ENCODE data around the gene TCF4.

Gene TCF4

DNA sequence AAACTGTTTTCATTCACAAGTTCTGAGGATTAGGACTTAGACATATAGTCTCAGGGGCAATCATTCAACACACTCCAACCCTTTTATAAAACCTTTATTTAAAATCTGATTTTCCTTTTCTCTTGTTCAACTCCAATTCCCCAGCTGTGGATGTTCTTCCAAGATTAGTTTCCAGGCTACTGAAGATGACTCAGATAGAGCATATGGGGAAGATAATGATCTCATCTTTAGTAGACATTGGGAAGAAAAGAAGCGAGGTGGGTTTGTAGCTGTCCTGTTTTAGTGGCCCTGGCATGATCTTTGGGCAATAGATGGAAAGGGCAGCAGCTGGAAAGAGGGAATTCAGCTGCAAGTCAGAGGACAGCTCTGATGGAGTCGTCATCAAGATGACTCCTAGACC, 381.1 kb downstream of the TCF4 start:
- intact Hi-C loops (cut with DNase I) = no loop called here

GRCh38 chr18:55202232-55202917, 385.6 kb downstream of the TCF4 start:
- intact Hi-C loops (cut with DNase I) = no loop called here
- DNase-seq = no peak

More for the DNA sequence above, 381.1 kb downstream of the TCF4 start:
- no peak for DNase-seq

GRCh38 chr18:55199291-55199963, 388.6 kb downstream of the TCF4 start:
- DNase-seq = no peak
- intact Hi-C loops (cut with DNase I) = no loop called here

- intact Hi-C loops (cut with DNase I) = no loop called here
- DNase-seq = no peak
Measured at GRCh38 chr18:55195863-55196262, 392.1 kb downstream of the TCF4 start.

- DNase-seq = no peak
- intact Hi-C loops (cut with DNase I) = no loop called here
Measured at GRCh38 chr18:55189972-55190371, 398.0 kb downstream of the TCF4 start.

DNA sequence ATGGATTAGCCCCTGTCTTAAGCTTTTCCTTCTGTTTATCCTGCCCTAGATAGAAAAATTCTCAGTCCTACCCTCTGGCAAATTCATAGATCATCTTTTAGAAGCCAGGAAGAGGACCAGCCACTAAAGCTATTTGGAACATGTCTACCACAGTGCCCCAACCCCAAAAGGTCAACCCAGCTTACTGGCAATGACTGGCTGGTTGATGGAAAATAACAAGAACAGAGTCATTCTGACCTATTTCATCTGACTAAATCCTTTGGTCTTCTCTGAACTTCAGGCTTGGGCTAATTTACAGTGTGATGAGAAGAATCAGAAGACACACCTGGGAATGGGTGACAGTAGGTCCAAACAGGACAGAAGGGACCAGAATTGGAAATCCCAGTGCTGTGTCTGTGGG, 401.4 kb downstream of the TCF4 start:
- DNase-seq = no peak
- intact Hi-C loops (cut with DNase I) = no loop called here

DNA sequence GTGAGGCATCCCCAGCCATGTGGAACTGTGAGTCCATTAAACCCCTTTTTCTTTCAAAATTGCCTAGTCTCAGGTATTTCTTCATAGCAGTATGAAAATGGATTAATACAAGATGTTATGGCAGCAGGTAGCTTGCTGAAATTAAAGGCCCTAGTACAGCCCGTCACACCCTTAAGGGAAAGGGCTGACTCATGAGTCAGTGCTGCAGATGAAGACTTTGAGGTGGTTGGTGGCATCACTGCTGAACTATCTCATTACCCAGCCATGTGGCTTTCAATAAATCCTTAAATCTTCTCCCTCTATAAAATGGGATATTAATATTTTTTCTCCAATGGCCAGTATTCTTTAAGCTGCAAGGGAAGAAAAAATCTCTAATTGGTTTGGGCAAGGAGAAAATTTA, 402.6 kb downstream of the TCF4 start:
- intact Hi-C loops (cut with DNase I) = no loop called here
- DNase-seq = no peak

GRCh38 chr18:55179835-55180234, 408.2 kb downstream of the TCF4 start:
- no peak for DNase-seq
- intact Hi-C loops (cut with DNase I) = no loop called here

DNA sequence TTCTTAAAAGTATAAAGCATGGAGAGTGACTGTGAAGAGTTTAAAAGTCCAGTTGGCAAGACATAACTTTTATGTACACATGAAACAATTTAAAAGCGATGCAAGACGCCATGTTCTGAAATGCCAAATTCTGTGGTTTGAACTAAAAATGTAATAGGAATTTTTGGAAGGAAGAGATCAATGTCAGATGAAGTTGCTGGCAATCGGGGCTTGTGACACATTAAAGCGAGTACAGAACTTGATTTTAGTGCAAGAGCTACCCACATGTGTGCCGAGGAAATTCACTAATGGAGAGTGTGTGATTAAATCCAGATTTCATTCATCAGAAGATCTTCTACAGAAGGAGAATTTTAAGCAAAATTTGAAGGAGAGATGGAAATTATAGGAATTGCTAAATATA, 408.6 kb downstream of the TCF4 start:
- intact Hi-C loops (cut with DNase I) = no loop called here
- DNase-seq = no peak

GRCh38 chr18:55173291-55173690, 414.7 kb downstream of the TCF4 start:
- intact Hi-C loops (cut with DNase I) = no loop called here
- no peak for DNase-seq
